PFSK-1 (cell line): ENCODE measurements around the gene CNTNAP2.

Experiments used
- FOXP2 ChIP-seq: optimal IDR thresholded peaks from 2 replicates; pipeline ENCODE3; 2011; ENCODE audit warnings: borderline replicate concordance, control low read depth, inconsistent platforms; ENCODE audit not compliant: insufficient read depth; ENCODE audit errors: extremely low read length, extremely low read depth
- POLR2AphosphoS5 ChIP-seq: IDR thresholded peaks from 2 replicates; pipeline ENCODE4 v1.6.1; 2012; ENCODE audit warnings: low read depth, mild to moderate bottlenecking, control low read depth, low read length, moderate library complexity
- SIN3A ChIP-seq: IDR thresholded peaks from 2 replicates; pipeline ENCODE4 v1.6.1; 2012; ENCODE audit warnings: mild to moderate bottlenecking, low read length, moderate library complexity, borderline replicate concordance; ENCODE audit not compliant: insufficient read depth
- TAF1 ChIP-seq: IDR thresholded peaks from 2 replicates; pipeline ENCODE4 v1.6.1; 2012; ENCODE audit warnings: low read length, control low read depth, borderline replicate concordance; ENCODE audit not compliant: insufficient read depth
- TF ChIP-seq, protein P1 (sequence below), 2 experiments: IDR thresholded peaks; 2 replicates each; pipeline versions ENCODE4 v1.6.1 to v1.8.0; 2011 to 2012; ENCODE audit warnings: low read depth in 2 of 2, low read length in 2 of 2, control low read depth in 1 of 2, inconsistent platforms in 1 of 2, mild to moderate bottlenecking in 1 of 2, moderate library complexity in 1 of 2; ENCODE audit not compliant: insufficient read depth in 1 of 2

Gene CNTNAP2

GRCh38 chr7:146176860-146177259 is 60.3 kb downstream of the CNTNAP2 start:
- TF ChIP-seq FOXP2, result no peak

DNA sequence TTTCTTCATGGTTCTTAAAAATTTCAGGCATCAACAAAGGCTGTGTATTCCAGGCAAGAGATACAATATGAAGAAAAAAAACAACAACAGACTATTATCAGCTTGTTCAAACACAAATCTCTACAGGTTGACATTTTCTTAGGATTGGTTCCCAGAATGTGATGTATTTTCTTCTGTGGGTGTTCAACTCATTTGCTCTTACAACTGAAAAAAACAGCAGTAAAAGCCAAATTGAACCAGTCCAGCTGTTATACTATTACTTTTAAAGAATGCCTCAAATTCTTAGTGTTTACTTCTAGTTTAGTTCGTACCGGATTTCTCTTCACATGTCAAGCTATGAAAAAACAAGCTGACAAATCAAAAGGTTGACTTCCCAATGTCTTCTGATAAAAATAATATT is 60.7 kb downstream of the CNTNAP2 start:
- TF ChIP-seq FOXP2 (no peak), TAF1 (no peak), POLR2AphosphoS5 (no peak), SIN3A (no peak)
- TF ChIP-seq, protein P1, sequence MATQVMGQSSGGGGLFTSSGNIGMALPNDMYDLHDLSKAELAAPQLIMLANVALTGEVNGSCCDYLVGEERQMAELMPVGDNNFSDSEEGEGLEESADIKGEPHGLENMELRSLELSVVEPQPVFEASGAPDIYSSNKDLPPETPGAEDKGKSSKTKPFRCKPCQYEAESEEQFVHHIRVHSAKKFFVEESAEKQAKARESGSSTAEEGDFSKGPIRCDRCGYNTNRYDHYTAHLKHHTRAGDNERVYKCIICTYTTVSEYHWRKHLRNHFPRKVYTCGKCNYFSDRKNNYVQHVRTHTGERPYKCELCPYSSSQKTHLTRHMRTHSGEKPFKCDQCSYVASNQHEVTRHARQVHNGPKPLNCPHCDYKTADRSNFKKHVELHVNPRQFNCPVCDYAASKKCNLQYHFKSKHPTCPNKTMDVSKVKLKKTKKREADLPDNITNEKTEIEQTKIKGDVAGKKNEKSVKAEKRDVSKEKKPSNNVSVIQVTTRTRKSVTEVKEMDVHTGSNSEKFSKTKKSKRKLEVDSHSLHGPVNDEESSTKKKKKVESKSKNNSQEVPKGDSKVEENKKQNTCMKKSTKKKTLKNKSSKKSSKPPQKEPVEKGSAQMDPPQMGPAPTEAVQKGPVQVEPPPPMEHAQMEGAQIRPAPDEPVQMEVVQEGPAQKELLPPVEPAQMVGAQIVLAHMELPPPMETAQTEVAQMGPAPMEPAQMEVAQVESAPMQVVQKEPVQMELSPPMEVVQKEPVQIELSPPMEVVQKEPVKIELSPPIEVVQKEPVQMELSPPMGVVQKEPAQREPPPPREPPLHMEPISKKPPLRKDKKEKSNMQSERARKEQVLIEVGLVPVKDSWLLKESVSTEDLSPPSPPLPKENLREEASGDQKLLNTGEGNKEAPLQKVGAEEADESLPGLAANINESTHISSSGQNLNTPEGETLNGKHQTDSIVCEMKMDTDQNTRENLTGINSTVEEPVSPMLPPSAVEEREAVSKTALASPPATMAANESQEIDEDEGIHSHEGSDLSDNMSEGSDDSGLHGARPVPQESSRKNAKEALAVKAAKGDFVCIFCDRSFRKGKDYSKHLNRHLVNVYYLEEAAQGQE (IDR thresholded peaks at IDR 0.05; ENCODE audit: insufficient read depth in 1 of 2, low read depth in 2 of 2, low read length in 2 of 2), result no peak

GRCh38 chr7:146185844-146186243 is 69.2 kb downstream of the CNTNAP2 start:
- TF ChIP-seq TAF1 (no peak), FOXP2 (no peak), POLR2AphosphoS5 (no peak), SIN3A (no peak)
- TF ChIP-seq, protein P1 (IDR thresholded peaks at IDR 0.05; ENCODE audit: insufficient read depth in 1 of 2, low read depth in 2 of 2, low read length in 2 of 2), result no peak

GRCh38 chr7:146201945-146202344 is 85.3 kb downstream of the CNTNAP2 start:
- TF ChIP-seq FOXP2, result no peak

- TF ChIP-seq TAF1 (no peak), POLR2AphosphoS5 (no peak), SIN3A (no peak), FOXP2 (no peak)
- TF ChIP-seq, protein P1 (IDR thresholded peaks at IDR 0.05; ENCODE audit: insufficient read depth in 1 of 2, low read depth in 2 of 2, low read length in 2 of 2), result no peak
Measured at GRCh38 chr7:146206270-146206669, 89.7 kb downstream of the CNTNAP2 start.

- TF ChIP-seq TAF1 (no peak), POLR2AphosphoS5 (no peak), FOXP2 (no peak), SIN3A (no peak)
- TF ChIP-seq, protein P1 (IDR thresholded peaks at IDR 0.05; ENCODE audit: insufficient read depth in 1 of 2, low read depth in 2 of 2, low read length in 2 of 2), result no peak
Measured at GRCh38 chr7:146208492-146208891, 91.9 kb downstream of the CNTNAP2 start.
